Bronchial epithelial cell (primary cell): ENCODE data around the gene ANAPC7. TPM values are rescaled to one million over a fixed set of nuclear protein-coding genes. Genes with fewer than 3 reads are reported as not detected.

ENCODE experiments used
- total RNA-seq: library from RNA; depleted of rRNA; stranded (reverse); fragments of >200 nt; gene quantifications from 2 replicates; pipeline ENCODE4 v1.2.1, GENCODE V29; 2014

Gene ANAPC7
- total RNA-seq, 1 donor from 2014 or later = 36.1 TPM

Other genes with a start within 250 kb of the ANAPC7 start
- gene ATP2A2, start 122.5 kb downstream of the ANAPC7 start, total RNA-seq = 125 and 173 TPM in 2 replicates
- gene ARPC3, start 46.6 kb upstream of the ANAPC7 start, total RNA-seq = 204 and 210 TPM in 2 replicates
- gene GPN3, start 64.5 kb upstream of the ANAPC7 start, total RNA-seq = 16.6 and 19.7 TPM in 2 replicates
- 1.9 and 3.9 TPM in 2 replicates for gene FAM216A, start 65.1 kb upstream of the ANAPC7 start, total RNA-seq
- gene VPS29, start 98.4 kb upstream of the ANAPC7 start, total RNA-seq = 46.5 and 55.3 TPM in 2 replicates
- 0.26 TPM in 2 replicates for gene RAD9B, start 98.6 kb upstream of the ANAPC7 start, total RNA-seq
- 8.7 and 10.8 TPM in 2 replicates for gene PPTC7, start 179.6 kb upstream of the ANAPC7 start, total RNA-seq
- gene TCTN1, start 210.4 kb upstream of the ANAPC7 start, total RNA-seq = 4.5 and 8.1 TPM in 2 replicates